HepG2 (cell line): ENCODE data around the gene ABCA2. TPM values are rescaled to one million over a fixed set of nuclear protein-coding genes. Genes with fewer than 3 reads are reported as not detected.

Experiments used
- ARHGAP35 ChIP-seq: sonication (generic); formaldehyde crosslinking; IDR thresholded peaks from 2 replicates; pipeline ENCODE4 v1.9.0; 2022; ENCODE audit warnings: mild to moderate bottlenecking, inconsistent platforms, moderate library complexity, missing genetic modification reagents, borderline replicate concordance
- FOXA1 ChIP-seq, 2 experiments: fragments of 450-650 bp in 1 of 2; sonication (generic) in 1 of 2; formaldehyde crosslinking in 1 of 2; IDR thresholded peaks; 2 replicates each; pipeline versions ENCODE4 v1.4.0 to v1.6.1; 2016 to 2020; ENCODE audit warnings: missing genetic modification reagents in 1 of 2
- GATA4 ChIP-seq: sonication (generic); IDR thresholded peaks from 2 replicates; pipeline ENCODE4 v1.6.1; 2016; ENCODE audit warnings: antibody characterized with exemption, low read depth, borderline replicate concordance
- HOXA7 ChIP-seq: sonication (generic); formaldehyde crosslinking; IDR thresholded peaks from 2 replicates; pipeline ENCODE4 v1.8.1; 2022; ENCODE audit warnings: mild to moderate bottlenecking, missing genetic modification reagents, moderate library complexity
- IKZF4 ChIP-seq: sonication (generic); formaldehyde crosslinking; IDR thresholded peaks from 2 replicates; pipeline ENCODE4 v1.5.1; 2020; ENCODE audit warnings: borderline replicate concordance, mild to moderate bottlenecking, low read depth, missing genetic modification reagents; ENCODE audit errors: not compliant biosample characterization
- PITX1 ChIP-seq: sonication (generic); formaldehyde crosslinking; IDR thresholded peaks from 2 replicates; pipeline ENCODE4 v1.5.1; 2020; ENCODE audit warnings: mild to moderate bottlenecking, missing genetic modification reagents
- RBFOX2 ChIP-seq: fragments of 200-400 bp; formaldehyde crosslinking; IDR thresholded peaks from 2 replicates; pipeline ENCODE4 v1.6.1; 2017; ENCODE audit warnings: low read depth, mild to moderate bottlenecking, low read length
- RFX3 ChIP-seq: IDR thresholded peaks from 2 replicates; pipeline ENCODE4 v1.6.1; 2016; ENCODE audit warnings: missing biosample characterization, missing genetic modification reagents
- RORA ChIP-seq: sonication (generic); formaldehyde crosslinking; IDR thresholded peaks from 2 replicates; pipeline ENCODE4 v1.5.0; 2020; ENCODE audit warnings: mild to moderate bottlenecking, missing genetic modification reagents, moderate library complexity
- SAFB2 ChIP-seq: sonication (generic); formaldehyde crosslinking; IDR thresholded peaks from 2 replicates; pipeline ENCODE4 v1.5.1; 2020; ENCODE audit warnings: missing genetic modification reagents, low read depth, mild to moderate bottlenecking, borderline replicate concordance
- TBP ChIP-seq: sonication (generic); formaldehyde crosslinking; IDR thresholded peaks from 2 replicates; pipeline ENCODE4 v1.5.0; 2020; ENCODE audit warnings: missing genetic modification reagents
- ZBTB10 ChIP-seq: sonication (generic); formaldehyde crosslinking; IDR thresholded peaks from 2 replicates; pipeline ENCODE4 v1.4.0; 2020; ENCODE audit warnings: missing genetic modification reagents, borderline replicate concordance
- ZFP1 ChIP-seq: IDR thresholded peaks from 2 replicates; pipeline ENCODE4 v1.6.1; 2016
- ZFY ChIP-seq: sonication (generic); formaldehyde crosslinking; IDR thresholded peaks from 2 replicates; pipeline ENCODE4 v1.4.0; 2020; ENCODE audit warnings: missing genetic modification reagents
- ZNF292 ChIP-seq: sonication (generic); formaldehyde crosslinking; IDR thresholded peaks from 2 replicates; pipeline ENCODE4 v1.8.1; 2022; ENCODE audit warnings: mild to moderate bottlenecking, low read depth, missing genetic modification reagents, borderline replicate concordance
- ZNF3 ChIP-seq: IDR thresholded peaks from 2 replicates; pipeline ENCODE4 v1.7.0; 2017; ENCODE audit warnings: inconsistent platforms
- ZNF451 ChIP-seq: sonication (generic); formaldehyde crosslinking; IDR thresholded peaks from 2 replicates; pipeline ENCODE4 v1.5.0; 2020; ENCODE audit warnings: mild to moderate bottlenecking, missing genetic modification reagents
- ZNF737 ChIP-seq: sonication (generic); formaldehyde crosslinking; IDR thresholded peaks from 2 replicates; pipeline ENCODE4 v1.5.0; 2020; ENCODE audit warnings: missing genetic modification reagents, mild to moderate bottlenecking, borderline replicate concordance
- polyA plus RNA-seq, 8 experiments: library from polyadenylated mRNA; depleted of rRNA in 3 of 8; stranded (reverse) in 7 of 8; unstranded in 1 of 8; fragments of >200 nt; fragmentation: Illumina TruSeq in 4 of 8; extraction: Trizol in 4 of 8; gene quantifications; 2 replicates each; pipeline versions ENCODE4 v1.2.1 to v1.2.3, GENCODE V29; 2011 to 2016; ENCODE audit warnings: low read depth in 4 of 8, missing spikeins in 1 of 8, mixed read lengths in 1 of 8; ENCODE audit not compliant: insufficient read depth in 1 of 8
- total RNA-seq, 5 experiments: library from RNA; depleted of rRNA; stranded (reverse); fragments of >200 nt; fragmentation: Illumina TruSeq; extraction: Trizol; gene quantifications; 2 replicates each; pipeline ENCODE4 v1.2.3, GENCODE V29; 2016; ENCODE audit warnings: low read depth in 1 of 5
- TF ChIP-seq, protein P1 (sequence below): sonication (generic); formaldehyde crosslinking; IDR thresholded peaks from 2 replicates; pipeline ENCODE4 v1.8.1; 2022; ENCODE audit warnings: low read depth, mild to moderate bottlenecking, missing genetic modification reagents
- TF ChIP-seq, protein P2 (sequence below): IDR thresholded peaks from 2 replicates; pipeline ENCODE4 v1.6.1; 2016; ENCODE audit warnings: mild to moderate bottlenecking, missing biosample characterization, missing genetic modification reagents

Gene ABCA2
- total and polyA plus RNA-seq, 2 of the 13 experiments (the other 11 are each of a cell fraction or from before 2014, with no cell fraction given): 2.9 to 19.2 TPM

DNA sequence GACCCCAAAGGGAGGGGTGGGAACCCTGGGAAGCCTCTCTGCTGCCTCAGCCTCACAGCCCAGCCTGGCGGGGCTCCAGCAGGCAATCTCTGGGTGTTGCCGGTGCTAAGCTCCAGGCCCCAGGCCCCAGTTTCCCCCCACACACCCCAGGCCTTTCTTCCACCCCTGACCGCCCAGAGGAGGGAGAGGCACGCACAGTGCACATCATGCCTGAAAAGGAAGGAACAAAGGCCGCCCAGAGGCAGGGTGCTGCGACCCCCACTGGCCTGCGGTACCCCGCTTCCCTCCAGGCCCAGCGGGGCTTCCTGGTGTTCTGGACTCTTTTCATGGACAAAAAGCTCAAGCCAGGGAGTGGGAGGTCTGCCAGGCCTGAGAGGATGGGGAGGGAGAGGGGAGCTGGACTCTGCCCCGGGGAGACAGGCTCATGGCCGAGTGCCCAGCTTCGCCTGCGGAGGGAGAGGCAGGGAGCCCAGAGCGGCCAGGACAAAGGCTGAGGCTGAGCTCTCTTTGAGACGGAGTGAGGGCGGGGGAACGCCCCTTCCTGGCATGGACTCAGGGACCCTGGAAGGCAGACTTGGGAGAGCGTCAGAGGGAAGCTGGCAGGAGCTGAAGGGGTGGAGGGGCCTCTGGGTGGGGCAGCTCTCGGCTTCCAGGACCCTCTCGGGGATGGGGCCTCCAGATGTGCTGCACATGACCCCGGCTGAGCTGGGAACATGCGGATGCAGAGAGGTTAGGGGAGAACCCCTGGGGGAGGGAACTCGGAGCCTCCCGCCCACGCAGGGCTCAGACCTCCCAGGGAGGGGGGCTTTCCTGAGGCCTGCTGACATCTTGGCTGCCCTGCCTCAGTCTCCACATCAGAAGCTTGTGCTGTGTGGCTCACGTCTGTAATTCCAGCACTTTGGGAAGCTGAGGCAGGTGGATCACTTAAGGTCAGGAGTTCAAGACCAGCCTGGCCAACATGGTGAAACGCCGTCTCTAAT, 27.6 kb upstream of the ABCA2 start (continued):
- TF ChIP-seq RFX3 (CRISPR knock-in tag): no peak
- peak; percentile 63 for TF ChIP-seq ZFY (CRISPR knock-in tag)
- TF ChIP-seq RBFOX2: peak; percentile 53
- TF ChIP-seq ARHGAP35 (CRISPR knock-in tag): no peak
- no peak for TF ChIP-seq ZNF737 (CRISPR knock-in tag)
- no peak for TF ChIP-seq TBP (CRISPR knock-in tag)
- TF ChIP-seq ZFP1 (CRISPR knock-in tag): no peak
- TF ChIP-seq, protein P1, sequence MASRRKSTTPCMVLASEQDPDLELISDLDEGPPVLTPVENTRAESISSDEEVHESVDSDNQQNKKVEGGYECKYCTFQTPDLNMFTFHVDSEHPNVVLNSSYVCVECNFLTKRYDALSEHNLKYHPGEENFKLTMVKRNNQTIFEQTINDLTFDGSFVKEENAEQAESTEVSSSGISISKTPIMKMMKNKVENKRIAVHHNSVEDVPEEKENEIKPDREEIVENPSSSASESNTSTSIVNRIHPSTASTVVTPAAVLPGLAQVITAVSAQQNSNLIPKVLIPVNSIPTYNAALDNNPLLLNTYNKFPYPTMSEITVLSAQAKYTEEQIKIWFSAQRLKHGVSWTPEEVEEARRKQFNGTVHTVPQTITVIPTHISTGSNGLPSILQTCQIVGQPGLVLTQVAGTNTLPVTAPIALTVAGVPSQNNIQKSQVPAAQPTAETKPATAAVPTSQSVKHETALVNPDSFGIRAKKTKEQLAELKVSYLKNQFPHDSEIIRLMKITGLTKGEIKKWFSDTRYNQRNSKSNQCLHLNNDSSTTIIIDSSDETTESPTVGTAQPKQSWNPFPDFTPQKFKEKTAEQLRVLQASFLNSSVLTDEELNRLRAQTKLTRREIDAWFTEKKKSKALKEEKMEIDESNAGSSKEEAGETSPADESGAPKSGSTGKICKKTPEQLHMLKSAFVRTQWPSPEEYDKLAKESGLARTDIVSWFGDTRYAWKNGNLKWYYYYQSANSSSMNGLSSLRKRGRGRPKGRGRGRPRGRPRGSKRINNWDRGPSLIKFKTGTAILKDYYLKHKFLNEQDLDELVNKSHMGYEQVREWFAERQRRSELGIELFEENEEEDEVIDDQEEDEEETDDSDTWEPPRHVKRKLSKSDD (CRISPR knock-in tag): no peak
- TF ChIP-seq RORA (CRISPR knock-in tag): no peak
- TF ChIP-seq ZNF3 (CRISPR knock-in tag): no peak
- TF ChIP-seq IKZF4 (CRISPR knock-in tag): no peak
- TF ChIP-seq GATA4: no peak; the same call in 1 of the 2 replicates
- no peak for TF ChIP-seq SAFB2 (CRISPR knock-in tag)
- TF ChIP-seq ZNF451: 0 out of 2 replicates have a peak, but pooled peaks have one; percentile 28
- TF ChIP-seq HOXA7 (CRISPR knock-in tag): no peak
- TF ChIP-seq FOXA1 (IDR thresholded peaks at IDR 0.05): no peak
- TF ChIP-seq FOXA1 (CRISPR knock-in tag; IDR thresholded peaks at IDR 0.05): no peak
- TF ChIP-seq, protein P2, sequence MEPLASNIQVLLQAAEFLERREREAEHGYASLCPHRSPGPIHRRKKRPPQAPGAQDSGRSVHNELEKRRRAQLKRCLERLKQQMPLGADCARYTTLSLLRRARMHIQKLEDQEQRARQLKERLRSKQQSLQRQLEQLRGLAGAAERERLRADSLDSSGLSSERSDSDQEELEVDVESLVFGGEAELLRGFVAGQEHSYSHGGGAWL: no peak
- TF ChIP-seq ZNF292 (CRISPR knock-in tag): peak; percentile 86; the same call in 1 of the 2 replicates
- TF ChIP-seq ZBTB10 (CRISPR knock-in tag): peak; percentile 87
- TF ChIP-seq PITX1 (CRISPR knock-in tag): peak; percentile 59; the same call in 1 of the 2 replicates
